IPS-NIHi7 (cell line): ENCODE data around the gene HIPK2.

Experiments used
- DNase-seq: peaks from one replicate; pipeline ENCODE4 v3.0.0; 2012; ENCODE audit warnings: mixed read lengths; ENCODE audit errors: extremely low spot score

The HIPK2 gene

DNA sequence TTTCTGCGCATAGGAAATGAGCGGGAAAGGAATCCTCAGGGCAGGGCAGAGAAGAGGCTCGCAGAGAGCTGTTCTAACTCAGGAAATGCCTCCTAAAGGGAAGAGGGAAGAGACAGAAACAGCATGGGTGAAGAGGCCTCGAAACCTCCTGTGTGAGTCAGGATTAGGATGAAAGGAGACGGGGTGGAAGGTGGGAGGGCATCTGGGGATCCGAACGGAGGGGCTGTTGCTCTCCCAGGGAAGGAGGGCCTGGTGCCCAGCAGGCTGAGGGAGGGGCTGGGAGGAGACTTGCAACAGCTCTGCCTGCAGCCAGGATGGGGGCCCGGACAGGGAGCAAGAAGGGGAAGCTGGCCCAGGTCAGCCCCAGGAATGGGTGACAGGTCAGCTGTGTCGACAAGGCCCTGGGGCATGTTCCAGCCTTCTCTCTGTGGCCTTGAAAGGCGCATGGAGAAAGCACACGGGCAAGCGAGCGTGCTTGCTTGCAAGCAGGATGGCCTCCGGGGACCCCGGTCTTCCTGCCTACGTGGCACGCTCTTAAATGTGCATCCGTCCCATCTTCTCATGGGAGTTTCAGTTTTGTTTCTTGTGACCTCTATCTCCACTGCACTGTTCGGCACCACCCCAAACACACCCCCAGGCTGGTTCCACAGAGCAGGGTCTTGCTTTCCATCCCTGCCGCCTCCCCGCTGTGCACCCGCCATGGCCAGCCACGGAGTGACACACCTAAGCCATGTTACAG, 63.5 kb downstream of the HIPK2 start:
- peak; percentile 62 for DNase-seq

DNA sequence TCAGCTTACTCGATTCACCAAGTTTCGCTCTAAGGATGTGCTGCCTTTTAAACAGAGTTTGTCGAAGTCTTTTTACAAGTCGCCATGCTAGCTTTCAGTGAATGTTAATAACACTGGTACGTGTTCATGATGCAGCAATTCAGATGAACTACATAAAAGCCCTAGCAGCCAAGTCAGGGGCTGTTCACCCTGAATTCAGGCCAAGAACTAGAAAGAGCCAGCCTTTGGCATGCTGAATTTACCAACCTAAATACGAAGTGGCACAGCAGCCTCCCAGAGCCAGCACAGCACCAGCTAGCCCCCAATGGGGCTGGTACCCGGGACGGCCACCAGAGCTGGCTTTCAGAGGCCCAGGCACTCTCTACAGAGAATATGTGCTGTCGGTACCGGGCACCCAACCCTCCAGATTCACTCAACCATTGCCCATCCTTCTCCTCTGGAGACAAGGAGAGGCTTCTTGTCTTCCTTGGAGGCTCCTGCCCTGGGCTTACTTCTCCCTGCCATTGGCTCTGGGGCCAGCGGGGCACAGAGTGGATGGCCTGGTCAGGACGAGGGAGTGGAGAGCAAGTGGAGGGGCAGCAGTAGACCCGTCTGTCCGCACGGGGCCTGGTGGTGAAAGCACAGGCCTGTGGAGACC, 64.2 kb downstream of the HIPK2 start:
- DNase-seq = no peak

DNA sequence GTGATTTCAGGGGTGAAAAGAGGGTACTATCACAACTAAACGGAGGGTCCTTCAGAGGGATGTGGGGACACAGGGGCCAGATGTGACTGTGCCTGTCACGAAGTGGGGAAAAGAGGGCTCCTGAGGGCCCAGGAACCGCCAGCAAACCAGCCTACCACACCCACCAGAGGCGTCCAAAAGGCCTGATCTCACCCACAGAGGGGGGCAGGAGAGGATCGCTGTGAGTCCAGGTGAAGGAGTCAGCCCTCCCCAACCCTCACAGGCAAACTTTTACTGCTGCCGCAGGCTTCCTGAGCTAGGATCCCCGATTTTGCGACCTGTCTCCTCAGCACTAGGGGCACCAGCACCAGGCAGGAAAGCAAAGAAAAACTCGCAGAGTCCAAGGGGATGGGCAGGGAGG, 64.7 kb downstream of the HIPK2 start:
- no peak for DNase-seq

DNA sequence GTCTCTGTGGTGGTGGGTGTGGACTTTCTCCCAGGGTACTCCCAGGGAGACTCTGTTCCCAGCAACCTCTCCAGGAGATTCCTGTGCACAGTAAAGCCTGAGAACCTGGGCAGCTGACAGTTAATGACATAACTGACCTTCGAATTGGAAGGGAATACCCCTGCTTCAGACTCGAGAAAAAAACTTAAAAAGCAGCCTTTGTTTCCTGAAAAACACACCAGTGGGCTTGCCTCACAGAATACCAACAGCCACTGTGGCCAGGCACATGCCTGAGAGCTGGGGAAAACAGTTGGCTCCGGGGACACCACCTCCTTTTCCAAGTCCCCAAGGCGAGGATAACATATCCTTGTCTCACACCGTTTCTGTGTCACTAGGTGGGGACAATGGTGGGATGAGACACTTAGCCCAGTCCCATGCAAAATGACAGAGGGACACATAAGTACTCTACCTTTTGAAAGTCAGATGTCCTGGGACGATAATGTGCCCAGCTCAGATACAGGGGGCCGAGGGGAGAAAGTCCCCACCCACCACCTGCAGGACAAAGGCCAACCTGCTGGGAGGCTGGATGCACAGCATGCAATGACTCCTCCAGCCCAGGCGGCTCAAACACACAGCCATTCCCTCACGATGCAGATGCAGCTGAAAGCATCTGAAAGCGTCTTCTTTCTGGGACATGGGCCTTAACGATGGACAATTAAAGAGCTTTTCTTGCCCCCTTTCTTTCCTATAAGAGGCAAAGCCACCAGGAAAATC, 65.6 kb downstream of the HIPK2 start:
- peak; percentile 63 for DNase-seq

DNA sequence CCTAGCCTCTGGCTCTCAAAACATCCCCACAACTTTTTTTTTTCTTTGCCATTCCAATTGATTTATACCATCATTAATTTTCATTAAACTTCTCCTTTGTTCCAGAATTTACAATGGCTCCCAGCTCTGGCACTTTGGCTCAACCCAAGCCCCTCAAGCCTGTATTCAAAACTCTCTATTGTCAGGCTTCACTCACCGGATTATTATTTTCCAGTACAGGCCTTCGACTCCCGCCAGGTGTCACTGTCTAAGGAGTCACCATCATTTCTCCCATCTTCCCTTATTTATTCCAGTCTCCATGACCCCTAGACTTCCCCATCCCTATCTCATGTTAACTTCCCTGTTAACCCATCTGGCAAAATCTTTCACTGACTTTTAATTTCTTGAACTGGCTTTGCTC, 67.8 kb downstream of the HIPK2 start:
- no peak for DNase-seq

DNA sequence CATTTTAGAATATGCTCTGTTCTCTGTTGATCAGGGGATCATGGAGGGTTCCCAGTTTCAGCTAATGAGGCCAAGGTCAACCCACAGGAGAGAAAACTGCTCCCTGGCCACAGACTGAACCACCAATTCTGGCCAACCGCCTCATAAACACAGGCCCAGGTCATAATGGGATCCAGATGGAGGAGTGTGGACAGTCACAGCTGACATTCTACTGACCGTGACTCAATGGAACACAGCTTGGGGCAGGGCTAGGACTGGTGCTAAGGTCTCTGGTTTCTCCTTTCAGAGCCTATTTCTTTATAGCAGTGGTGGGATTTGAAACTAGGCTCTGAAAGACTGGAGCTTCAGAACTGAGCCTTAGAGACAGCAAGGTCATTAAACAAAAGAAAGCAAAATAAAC, 68.3 kb downstream of the HIPK2 start:
- no peak for DNase-seq

DNA sequence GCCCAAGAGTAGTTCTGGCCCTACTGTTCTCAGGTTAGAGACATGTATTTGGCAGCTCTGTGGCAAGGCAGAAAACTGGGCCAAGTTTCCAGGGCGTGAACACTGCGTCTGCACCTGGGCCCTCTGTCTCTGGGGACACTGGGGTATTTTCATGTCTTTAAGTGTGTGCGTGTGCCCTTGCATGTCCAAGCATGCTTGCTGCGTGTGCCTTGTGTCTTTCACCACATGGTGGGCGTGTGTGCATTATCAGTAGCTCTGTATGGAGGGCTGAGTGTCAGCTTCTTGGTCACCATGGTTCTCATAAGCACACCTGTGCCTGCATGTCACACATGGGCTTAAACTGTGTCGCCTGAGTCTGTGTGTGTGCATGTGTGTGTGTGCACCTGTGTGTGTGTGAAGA, 69.3 kb downstream of the HIPK2 start:
- DNase-seq = no peak

DNA sequence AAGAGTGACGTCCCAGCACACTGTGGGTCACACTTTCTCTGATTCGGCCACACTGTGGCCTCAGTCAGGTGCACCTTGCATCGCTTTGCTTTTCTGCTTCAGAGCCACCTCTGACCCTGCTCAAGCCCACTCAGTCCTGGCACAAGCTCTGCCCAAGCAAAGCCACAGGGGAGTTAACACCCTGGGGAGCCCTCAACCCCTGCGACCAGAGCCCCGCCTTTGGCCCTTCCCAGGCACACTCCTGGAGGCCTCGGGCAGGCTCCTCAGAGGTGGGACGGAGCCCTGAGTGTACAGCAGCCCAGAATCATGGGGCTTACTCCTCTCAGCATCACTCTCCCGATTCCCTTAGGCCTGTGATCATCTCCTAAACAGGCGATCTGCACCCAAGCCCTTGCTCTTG, 71.0 kb downstream of the HIPK2 start:
- no peak for DNase-seq

DNA sequence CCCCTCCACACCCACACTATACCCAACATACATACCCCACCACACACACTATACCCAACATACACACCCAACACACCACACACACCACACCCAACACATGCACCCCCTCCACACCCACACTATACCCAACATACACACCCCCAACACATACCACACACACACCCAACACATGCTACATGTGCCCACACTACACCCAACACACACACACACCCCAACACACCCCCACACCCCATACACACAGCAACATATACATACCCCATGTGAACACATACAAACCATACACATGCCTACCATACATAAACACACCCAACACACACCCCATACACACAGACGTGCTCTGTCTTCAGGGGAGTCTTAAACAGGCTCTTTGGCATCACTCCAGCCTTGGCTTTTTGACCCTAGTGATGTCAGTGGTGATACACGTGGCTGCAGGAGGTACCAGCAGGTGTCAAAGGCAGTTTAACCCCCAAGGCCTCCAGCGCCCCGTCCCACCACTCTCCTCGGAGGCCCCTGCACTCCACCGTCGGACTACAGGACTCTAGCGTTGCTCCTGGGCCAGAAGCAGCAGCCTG, 73.4 kb downstream of the HIPK2 start:
- no peak for DNase-seq

DNA sequence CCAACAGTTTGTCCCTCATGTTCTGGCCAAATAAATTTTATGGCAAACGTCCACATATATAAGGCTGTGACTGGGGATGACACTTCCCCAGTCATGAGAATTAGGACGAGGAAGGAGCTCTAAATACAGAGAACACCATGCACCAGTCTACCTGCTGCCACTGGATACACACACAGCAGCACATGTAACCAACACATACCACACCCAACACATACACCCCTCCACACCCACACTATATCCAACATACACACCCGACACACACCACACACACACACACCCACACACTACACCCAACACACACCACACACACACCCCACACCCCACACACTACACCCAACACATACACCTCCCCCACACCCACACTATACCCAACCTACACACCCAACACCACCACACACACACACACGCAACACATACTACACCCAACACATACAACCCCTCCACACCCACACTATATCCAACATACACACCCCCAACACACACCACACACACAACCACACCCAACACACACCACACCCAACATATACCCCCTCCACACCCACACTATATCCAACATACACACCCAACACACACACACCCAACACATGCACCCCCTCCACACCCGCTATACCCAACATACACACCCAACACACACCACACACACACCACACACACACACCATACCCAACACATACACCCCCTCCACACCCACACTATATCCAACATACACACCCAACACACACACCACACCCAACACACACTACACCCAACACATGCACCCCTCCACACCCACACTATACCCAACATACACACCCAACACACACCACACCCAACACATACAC, 74.1 kb downstream of the HIPK2 start:
- no peak for DNase-seq

DNA sequence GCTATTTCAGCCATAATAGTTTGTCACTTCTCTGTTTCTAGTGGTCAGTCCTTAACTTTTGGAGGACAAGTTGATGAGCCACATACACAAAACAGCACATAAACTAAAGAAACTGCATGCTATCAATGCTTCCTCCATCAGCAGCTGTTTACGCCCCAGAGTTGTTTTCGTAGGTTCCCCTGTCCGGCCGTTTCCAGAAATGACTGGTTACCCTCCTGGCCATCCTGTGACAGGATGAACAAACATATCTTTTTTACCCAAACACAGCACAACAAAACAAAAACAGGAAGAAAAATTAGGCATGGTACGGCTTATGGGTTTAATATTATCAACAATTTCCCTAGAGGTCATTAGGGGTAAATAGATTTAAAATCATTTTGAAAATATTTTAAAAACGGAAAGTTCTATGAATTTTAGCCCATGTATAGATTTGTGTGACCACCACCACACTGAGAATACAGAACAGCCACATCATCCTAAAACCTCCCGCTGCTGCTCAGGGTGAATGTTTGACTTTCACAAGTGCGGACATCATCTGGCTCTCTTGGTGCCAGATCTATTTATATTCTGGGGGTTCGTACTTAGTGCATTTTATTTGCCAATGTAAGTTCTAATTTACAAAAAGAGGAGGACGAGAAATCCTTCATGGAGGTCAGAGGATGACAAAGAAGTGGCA, 74.8 kb downstream of the HIPK2 start:
- DNase-seq = no peak

DNA sequence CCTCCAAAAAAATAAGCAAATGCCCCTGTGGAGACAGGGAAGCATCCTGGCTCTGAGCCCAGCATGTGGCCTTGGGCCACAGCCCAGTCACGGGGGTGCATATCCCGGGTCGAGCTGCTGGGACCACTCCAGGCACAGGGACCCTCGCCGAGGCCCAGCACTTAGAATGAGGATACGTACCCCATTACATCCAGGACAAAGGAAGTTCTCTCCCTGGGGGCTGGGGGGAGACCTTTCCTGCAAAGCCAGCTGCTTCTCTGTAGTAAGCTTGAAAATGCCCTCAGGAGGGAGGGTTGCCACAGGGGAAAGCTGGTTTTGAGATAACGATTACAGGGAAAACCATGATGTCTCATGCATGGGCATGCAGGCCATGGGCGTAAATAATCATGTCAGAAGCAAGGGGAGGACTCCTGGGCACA, 75.5 kb downstream of the HIPK2 start:
- no peak for DNase-seq

DNA sequence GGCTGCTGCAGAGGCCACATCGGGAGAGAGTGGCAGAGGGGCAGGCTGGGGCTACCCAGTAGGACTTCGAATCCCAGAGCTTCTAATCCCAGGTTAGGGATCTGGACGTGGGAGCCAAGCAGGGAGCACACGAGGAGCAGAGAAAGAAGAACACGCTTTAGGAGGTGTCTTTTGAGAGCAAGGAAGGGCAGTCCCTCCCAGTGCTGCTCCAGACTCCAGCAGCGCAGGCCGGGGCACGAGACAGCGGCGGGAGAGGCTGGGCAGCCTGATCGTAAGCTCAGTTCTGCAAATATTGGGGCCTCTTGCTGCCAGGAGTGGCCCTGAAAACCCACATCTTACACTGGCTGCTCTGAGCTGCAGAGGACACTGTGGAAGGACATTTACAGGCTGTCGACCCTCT, 75.9 kb downstream of the HIPK2 start:
- DNase-seq = no peak

DNA sequence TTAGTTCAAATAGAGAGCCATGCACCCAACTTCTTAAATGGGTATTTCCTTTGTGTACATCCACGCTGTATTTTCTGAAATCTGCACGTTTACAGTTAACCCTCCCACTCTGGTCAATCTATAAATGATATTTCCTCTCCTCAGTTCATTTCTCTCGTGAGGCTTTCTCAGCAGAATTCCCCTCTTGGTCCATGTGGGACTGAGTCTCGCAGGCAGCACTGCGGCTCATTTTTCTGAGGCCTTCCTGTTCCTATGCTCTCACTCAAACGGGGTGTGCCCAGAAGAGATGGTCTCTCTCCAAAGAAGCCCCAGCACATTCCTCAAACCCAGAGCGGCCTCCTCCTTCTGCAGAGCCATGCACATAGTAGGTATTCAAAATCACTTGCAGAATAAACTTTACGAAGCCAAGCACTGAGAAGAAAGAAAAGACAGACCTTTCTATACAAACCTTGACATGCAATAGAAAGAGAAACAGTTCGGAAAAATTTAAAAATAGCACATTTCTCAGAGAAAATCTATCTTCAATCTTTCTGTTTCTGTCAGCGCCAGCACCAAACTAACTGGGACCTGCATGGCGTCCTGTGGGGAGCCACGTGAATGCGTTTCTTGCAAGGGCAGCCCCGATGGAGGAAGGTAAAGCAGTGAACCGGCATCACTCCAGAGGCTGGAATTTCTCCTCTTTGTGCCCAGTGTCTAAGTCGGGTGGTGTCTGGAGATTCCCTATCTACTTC, 77.1 kb downstream of the HIPK2 start:
- no peak for DNase-seq

DNA sequence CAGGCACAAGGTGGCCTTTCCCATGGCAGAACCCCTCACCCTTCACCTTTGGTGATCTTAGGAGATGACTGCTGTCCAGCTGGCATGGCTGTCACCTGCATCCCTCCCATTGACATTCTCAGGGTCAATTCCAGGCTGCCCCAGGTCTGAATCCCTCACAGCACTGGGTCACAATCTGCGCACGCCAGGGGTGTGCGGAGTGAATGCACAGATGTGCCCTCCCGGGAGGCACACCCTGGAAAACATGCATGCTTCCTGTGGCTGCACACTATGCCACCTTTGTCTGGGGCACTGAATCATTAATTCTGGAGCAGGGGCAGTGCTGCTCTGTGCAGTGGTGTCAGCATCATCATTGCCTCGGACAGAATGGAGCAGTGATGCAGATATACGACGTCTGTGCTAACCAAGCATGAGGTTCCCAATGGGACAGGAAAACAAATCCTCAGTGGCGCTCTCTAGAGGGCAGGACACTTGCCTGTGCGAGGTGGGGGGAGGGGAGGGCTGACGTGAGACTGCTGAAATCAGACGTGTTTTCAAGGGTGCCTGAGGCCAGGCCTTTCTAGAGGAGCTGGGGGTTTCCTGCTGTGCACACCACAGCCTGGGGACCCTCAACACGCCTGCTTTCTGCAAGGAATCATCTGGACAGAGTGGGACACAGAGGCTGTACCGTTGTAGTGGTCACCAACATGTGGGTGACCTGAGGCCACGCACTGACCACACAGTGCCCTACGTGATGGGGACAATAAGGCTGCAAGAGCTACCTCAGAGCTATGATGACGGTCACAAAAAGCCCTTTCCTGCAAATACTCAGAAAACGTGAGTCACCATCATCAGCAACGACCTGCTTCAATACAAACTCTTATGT, 77.9 kb downstream of the HIPK2 start:
- peak; percentile 63 for DNase-seq

DNA sequence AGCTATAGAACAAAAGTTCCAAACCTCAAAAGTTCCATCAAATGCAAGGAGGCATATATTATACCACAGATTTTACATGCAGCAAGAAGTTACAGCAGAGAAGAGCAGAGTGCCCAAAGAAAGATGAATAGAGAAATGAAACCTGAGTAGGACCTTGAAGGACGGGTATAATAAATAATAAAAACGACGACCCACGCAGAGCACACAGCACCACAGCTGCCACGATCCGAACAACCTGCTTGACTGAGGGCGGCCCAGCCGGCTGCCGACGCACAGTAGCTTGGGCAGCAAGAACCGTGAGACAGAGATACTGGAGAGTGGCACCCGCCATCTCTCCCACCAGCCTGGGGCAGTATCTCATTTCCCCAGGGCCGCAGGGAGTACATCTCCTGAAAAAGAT, 79.0 kb downstream of the HIPK2 start:
- no peak for DNase-seq

DNA sequence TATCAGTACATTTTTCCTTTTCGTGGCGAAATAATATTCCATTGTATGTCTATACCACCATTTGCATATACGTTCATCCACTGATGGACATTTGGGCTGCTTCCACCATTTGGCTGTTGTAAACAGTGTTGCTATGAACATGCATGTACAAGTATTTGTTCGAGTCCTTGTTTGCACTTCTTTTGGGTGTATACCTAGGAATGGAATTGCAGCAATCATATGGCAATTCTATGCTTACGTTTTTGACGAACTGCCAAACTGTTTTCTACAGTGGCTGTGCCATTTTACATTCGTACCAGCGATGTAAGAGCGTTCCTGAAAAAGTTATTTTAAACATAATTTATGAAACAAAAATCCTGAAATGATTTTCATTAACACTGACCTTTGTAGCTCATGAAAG, 79.5 kb downstream of the HIPK2 start:
- DNase-seq = no peak

DNA sequence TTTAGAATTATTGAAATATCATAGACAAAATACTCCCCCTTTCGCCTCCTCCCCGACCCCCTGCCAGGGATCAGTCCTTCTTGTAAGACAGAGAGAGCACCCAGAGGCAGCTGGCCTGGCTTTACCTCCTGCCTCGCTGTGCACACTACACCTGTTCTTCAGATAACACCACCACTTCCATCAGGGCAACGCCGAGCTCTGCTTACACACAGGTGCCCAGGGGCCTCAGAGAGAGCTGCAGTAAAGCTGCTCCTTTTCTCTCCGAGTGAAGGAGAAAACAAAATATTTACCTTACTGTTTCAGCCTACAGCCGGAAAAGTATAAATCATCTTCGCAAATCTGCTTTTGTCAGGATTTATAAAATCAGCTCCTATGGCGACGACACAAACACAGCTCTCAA, 80.7 kb downstream of the HIPK2 start:
- no peak for DNase-seq

DNA sequence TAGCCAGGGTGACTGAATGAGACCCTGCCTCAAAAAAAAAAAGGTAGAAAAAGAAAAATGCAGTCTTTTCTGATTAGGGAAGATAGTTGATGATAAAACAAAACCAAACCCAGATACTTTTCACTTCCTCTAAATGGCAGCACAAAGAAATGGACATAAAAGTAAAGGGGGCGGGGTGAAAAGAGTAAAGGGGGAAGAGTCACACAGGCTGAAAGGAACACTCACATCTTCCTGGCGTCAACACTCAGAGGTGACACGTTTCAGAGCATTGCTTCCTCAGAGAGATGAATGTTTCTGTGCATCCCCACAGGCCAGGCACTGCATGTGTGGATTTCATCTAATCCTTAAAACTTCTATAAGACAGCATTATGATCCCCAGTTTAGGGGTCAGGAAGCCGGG, 81.2 kb downstream of the HIPK2 start:
- DNase-seq = no peak

DNA sequence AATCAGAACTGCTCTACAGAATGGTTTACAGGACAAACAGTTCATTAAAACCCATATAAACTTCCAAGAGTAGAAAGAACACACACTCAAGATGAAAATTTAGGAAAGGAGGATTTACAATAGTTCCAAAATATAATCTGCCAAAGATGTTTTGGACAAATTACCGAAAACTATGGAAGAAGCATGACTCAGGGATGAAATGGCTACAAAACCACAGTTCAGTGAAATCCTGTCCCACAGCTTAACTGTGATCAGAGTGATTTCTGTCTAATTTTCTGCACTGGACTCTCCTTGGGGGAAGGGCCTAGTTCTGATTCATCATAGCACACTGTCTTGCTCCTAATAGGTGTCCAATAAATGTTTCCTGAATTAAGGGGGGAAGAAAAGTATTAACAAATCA, 82.2 kb downstream of the HIPK2 start:
- no peak for DNase-seq
